K562 (cell line): Measurements from ENCODE around the gene EXOC2. TPM values are rescaled to one million over a fixed set of nuclear protein-coding genes. Genes with fewer than 3 reads are reported as not detected.
A peak's percentile ranks its signal among the peaks of the same experiment; 100 is the strongest.

Experiments used
- CREM ChIP-seq: IDR thresholded peaks from 2 replicates; pipeline ENCODE4 v1.6.1; 2014; ENCODE audit warnings: antibody characterized with exemption, low read depth
- GABPB2 ChIP-seq: fragments of 250-450 bp; sonication (Bioruptor Pico); conservative IDR thresholded peaks from 2 replicates; pipeline ENCODE4 v1.5.1; 2021; ENCODE audit warnings: mild to moderate bottlenecking
- HDAC6 ChIP-seq: IDR thresholded peaks from 2 replicates; pipeline ENCODE4 v1.6.1; 2012; ENCODE audit warnings: low read depth, mild to moderate bottlenecking, control low read depth, inconsistent platforms, low read length, moderate library complexity
- KAT8 ChIP-seq: fragments of 450-650 bp; IDR thresholded peaks from 2 replicates; pipeline ENCODE4 v1.6.1; 2016; ENCODE audit warnings: low read depth, mild to moderate bottlenecking
- KDM1A ChIP-seq, 2 experiments: fragments of 450-650 bp; IDR thresholded peaks; 2 replicates each; pipeline ENCODE4 v1.6.1; 2016; ENCODE audit warnings: mild to moderate bottlenecking in 2 of 2
- RCOR1 ChIP-seq, 2 experiments: IDR thresholded peaks; 2 replicates each; pipeline ENCODE4 v1.6.1; 2012; ENCODE audit warnings: low read depth in 2 of 2, low read length in 2 of 2, borderline replicate concordance in 1 of 2, improper control_type of control experiment in 1 of 2
- SIN3A ChIP-seq, 2 experiments: fragments of 150-350 bp in 1 of 2; IDR thresholded peaks; 2 replicates each; pipeline ENCODE4 v1.6.1; 2011 to 2016; ENCODE audit warnings: borderline replicate concordance in 2 of 2, low read depth in 2 of 2, low read length in 2 of 2, mild to moderate bottlenecking in 2 of 2, moderate library complexity in 2 of 2; ENCODE audit not compliant: control insufficient read depth in 1 of 2
- YY1 ChIP-seq, 3 experiments: IDR thresholded peaks; 2 replicates each; pipeline ENCODE4 v1.6.1; 2011; ENCODE audit warnings: low read length in 2 of 3, mild to moderate bottlenecking in 2 of 3, moderate library complexity in 2 of 3, borderline replicate concordance in 1 of 3, control low read depth in 1 of 3, low read depth in 1 of 3; ENCODE audit not compliant: insufficient read depth in 3 of 3, insufficient replicate concordance in 2 of 3, control insufficient read depth in 1 of 3, insufficient read length in 1 of 3; ENCODE audit errors: extremely low read depth in 1 of 3
- ZNF165 ChIP-seq: fragments of 250-450 bp; sonication (Bioruptor Pico); IDR thresholded peaks from 2 replicates; pipeline ENCODE4 v1.4.0; 2020; ENCODE audit warnings: borderline replicate concordance
- ZNF239 ChIP-seq: fragments of 250-450 bp; sonication (Bioruptor Pico); IDR thresholded peaks from 2 replicates; pipeline ENCODE4 v1.4.0; 2020; ENCODE audit warnings: mild to moderate bottlenecking
- ZNF76 ChIP-seq: fragments of 250-450 bp; sonication (Bioruptor Pico); IDR thresholded peaks from 2 replicates; pipeline ENCODE4 v1.4.0; 2020; ENCODE audit warnings: mild to moderate bottlenecking, moderate library complexity, borderline replicate concordance
- polyA plus RNA-seq, 8 experiments: library from polyadenylated mRNA; depleted of rRNA in 4 of 8; stranded (reverse) in 5 of 8; unstranded in 3 of 8; fragments of >200 nt; fragmentation: Nextera tagmentation in 2 of 8; fragmentation: Illumina TruSeq in 1 of 8; extraction: Ambion mirVana in 2 of 8; extraction: Trizol in 1 of 8; gene quantifications; 2 replicates each; pipeline versions ENCODE4 v1.2.1 to v1.2.3, GENCODE V29; 2011 to 2014; ENCODE audit warnings: inconsistent platforms in 1 of 8, missing spikeins in 1 of 8
- total RNA-seq, 7 experiments: library from RNA; depleted of rRNA in 6 of 7; stranded (reverse); fragments of >200 nt in 6 of 7; fragmentation: Illumina TruSeq in 2 of 7; extraction: Trizol in 2 of 7; gene quantifications; 2 replicates each; pipeline versions ENCODE4 v1.2.1 to v1.2.3, GENCODE V29; 2011 to 2021; ENCODE audit warnings: low replicate concordance in 1 of 7
- TF ChIP-seq, protein P1 (sequence below), 2 experiments: IDR thresholded peaks; 2 replicates each; pipeline ENCODE4 v1.6.1; 2011; ENCODE audit warnings: borderline replicate concordance in 1 of 2, control low read depth in 1 of 2, low read depth in 1 of 2, low read length in 1 of 2, mild to moderate bottlenecking in 1 of 2, mixed read lengths in 1 of 2, moderate library complexity in 1 of 2; ENCODE audit not compliant: insufficient read depth in 1 of 2, insufficient read length in 1 of 2, poor library complexity in 1 of 2, severe bottlenecking in 1 of 2; ENCODE audit errors: extremely low read depth in 1 of 2
- TF ChIP-seq, protein P2 (sequence below): sonication (generic); formaldehyde crosslinking; IDR thresholded peaks from 2 replicates; pipeline ENCODE4 v1.8.0; 2022; ENCODE audit warnings: missing genetic modification reagents, mild to moderate bottlenecking, borderline replicate concordance
- TF ChIP-seq, protein P3 (sequence below), 2 experiments: fragments of 450-650 bp; formaldehyde crosslinking in 1 of 2; IDR thresholded peaks; 2 replicates each; pipeline versions ENCODE4 v1.4.0 to v1.6.1; 2014 to 2020; ENCODE audit warnings: mild to moderate bottlenecking in 2 of 2, borderline replicate concordance in 1 of 2, low read depth in 1 of 2

The EXOC2 gene
- total and polyA plus RNA-seq, 9 of the 15 experiments (the other 6 are each of a cell fraction or from before 2014, with no cell fraction given) = 12.2 to 30.2 (median 24.2) TPM

DNA sequence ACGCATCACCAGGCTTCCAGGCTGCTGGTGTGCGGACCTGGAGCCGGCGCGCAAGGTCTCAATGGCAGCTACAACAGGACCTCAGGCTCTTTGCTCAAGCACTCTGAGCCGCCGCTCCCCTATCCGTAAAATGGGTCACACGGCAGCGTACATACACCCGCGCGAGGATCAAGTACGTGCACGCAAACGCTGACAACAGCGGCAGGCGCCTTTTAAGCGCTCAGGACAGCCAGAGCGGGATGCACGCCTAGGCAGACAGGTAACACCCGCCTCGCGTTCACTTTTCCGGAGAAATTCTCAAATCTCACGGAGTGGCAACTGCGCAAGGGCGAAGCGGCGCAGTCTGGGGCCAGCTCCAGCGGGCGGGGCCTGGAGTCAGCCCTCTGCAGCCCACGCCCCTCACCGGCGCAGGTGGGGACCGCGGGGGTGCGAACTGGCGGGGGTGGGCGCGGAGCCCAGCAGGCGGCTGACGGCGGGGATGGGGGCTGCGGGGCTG, 535 bp downstream of the EXOC2 start (continued):
- TF ChIP-seq, protein P1, sequence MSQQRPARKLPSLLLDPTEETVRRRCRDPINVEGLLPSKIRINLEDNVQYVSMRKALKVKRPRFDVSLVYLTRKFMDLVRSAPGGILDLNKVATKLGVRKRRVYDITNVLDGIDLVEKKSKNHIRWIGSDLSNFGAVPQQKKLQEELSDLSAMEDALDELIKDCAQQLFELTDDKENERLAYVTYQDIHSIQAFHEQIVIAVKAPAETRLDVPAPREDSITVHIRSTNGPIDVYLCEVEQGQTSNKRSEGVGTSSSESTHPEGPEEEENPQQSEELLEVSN (IDR thresholded peaks at IDR 0.05; ENCODE audit: borderline replicate concordance in 1 of 2, extremely low read depth in 1 of 2, insufficient read depth in 1 of 2, insufficient read length in 1 of 2, low read depth in 1 of 2, low read length in 1 of 2, poor library complexity in 1 of 2, severe bottlenecking in 1 of 2) = peak in 1 of 2 experiments; percentile 20
- TF ChIP-seq SIN3A (IDR thresholded peaks at IDR 0.05; ENCODE audit: borderline replicate concordance in 2 of 2, control insufficient read depth in 1 of 2, low read depth in 2 of 2, low read length in 2 of 2) (no peak), ZNF239 (no peak), GABPB2 (0 out of 2 replicates have a peak, but pooled peaks have one; percentile 22), ZNF76 (CRISPR knock-in tag) (no peak), ZNF165 (CRISPR knock-in tag) (no peak), YY1 (IDR thresholded peaks at IDR 0.05; ENCODE audit: borderline replicate concordance in 1 of 3, control insufficient read depth in 1 of 3, extremely low read depth in 1 of 3, insufficient read depth in 3 of 3, insufficient read length in 1 of 3, insufficient replicate concordance in 2 of 3, low read depth in 1 of 3, low read length in 2 of 3) (peak in 1 of 3 experiments; percentile 50), KAT8 (no peak), CREM (no peak), KDM1A (IDR thresholded peaks at IDR 0.05) (peak in 1 of 2 experiments; percentile 46; a peak in 1 of 4 replicates), HDAC6 (no peak), RCOR1 (IDR thresholded peaks at IDR 0.05; ENCODE audit: borderline replicate concordance in 1 of 2, low read depth in 2 of 2, low read length in 2 of 2) (0 out of 4 replicates have a peak, but pooled peaks of 1 of the 2 experiments have one; percentile 40)
- TF ChIP-seq, protein P2, sequence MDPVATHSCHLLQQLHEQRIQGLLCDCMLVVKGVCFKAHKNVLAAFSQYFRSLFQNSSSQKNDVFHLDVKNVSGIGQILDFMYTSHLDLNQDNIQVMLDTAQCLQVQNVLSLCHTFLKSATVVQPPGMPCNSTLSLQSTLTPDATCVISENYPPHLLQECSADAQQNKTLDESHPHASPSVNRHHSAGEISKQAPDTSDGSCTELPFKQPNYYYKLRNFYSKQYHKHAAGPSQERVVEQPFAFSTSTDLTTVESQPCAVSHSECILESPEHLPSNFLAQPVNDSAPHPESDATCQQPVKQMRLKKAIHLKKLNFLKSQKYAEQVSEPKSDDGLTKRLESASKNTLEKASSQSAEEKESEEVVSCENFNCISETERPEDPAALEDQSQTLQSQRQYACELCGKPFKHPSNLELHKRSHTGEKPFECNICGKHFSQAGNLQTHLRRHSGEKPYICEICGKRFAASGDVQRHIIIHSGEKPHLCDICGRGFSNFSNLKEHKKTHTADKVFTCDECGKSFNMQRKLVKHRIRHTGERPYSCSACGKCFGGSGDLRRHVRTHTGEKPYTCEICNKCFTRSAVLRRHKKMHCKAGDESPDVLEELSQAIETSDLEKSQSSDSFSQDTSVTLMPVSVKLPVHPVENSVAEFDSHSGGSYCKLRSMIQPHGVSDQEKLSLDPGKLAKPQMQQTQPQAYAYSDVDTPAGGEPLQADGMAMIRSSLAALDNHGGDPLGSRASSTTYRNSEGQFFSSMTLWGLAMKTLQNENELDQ = no peak
- TF ChIP-seq, protein P3, sequence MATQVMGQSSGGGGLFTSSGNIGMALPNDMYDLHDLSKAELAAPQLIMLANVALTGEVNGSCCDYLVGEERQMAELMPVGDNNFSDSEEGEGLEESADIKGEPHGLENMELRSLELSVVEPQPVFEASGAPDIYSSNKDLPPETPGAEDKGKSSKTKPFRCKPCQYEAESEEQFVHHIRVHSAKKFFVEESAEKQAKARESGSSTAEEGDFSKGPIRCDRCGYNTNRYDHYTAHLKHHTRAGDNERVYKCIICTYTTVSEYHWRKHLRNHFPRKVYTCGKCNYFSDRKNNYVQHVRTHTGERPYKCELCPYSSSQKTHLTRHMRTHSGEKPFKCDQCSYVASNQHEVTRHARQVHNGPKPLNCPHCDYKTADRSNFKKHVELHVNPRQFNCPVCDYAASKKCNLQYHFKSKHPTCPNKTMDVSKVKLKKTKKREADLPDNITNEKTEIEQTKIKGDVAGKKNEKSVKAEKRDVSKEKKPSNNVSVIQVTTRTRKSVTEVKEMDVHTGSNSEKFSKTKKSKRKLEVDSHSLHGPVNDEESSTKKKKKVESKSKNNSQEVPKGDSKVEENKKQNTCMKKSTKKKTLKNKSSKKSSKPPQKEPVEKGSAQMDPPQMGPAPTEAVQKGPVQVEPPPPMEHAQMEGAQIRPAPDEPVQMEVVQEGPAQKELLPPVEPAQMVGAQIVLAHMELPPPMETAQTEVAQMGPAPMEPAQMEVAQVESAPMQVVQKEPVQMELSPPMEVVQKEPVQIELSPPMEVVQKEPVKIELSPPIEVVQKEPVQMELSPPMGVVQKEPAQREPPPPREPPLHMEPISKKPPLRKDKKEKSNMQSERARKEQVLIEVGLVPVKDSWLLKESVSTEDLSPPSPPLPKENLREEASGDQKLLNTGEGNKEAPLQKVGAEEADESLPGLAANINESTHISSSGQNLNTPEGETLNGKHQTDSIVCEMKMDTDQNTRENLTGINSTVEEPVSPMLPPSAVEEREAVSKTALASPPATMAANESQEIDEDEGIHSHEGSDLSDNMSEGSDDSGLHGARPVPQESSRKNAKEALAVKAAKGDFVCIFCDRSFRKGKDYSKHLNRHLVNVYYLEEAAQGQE (IDR thresholded peaks at IDR 0.05; ENCODE audit: borderline replicate concordance) = no peak
- TF ChIP-seq, protein P3 (CRISPR knock-in tag; IDR thresholded peaks at IDR 0.05; ENCODE audit: low read depth) = no peak
